SK-N-SH (cell line): ENCODE measurements around the gene TMCO6. TPM values are rescaled to one million over a fixed set of nuclear protein-coding genes. Genes with fewer than 3 reads are reported as not detected.

ENCODE experiments used
- CTCF ChIA-PET: fragments of 300-600, 350-600 bp; formaldehyde crosslinking; extraction: SDS; loops from one replicate; lab custom pipeline; 2021; lab: Yijun Ruan, JAX
- POLR2A ChIA-PET: fragments of 350-600 bp; sonication (Branson Sonifier 250); formaldehyde crosslinking; extraction: SDS; loops from one replicate; lab custom pipeline; 2020; ENCODE audit warnings: antibody characterized with exemption, inconsistent platforms; lab: Yijun Ruan, JAX
- DNase-seq: peaks from one replicate; pipeline ENCODE4 v3.0.0; 2012
- H2AFZ ChIP-seq: fragments of 200-600 bp; sonication (generic); 2 replicates; pipeline ENCODE4 v1.8.1; 2016; ENCODE audit warnings: antibody characterized with exemption, mild to moderate bottlenecking, low read depth
- H3F3A ChIP-seq: fragments of 200-600 bp; sonication (generic); replicated peaks from 2 replicates; pipeline ENCODE3; 2016; ENCODE audit warnings: antibody characterized with exemption, mild to moderate bottlenecking; ENCODE audit not compliant: insufficient read depth
- H3K27ac ChIP-seq, 2 experiments: fragments of 200-500 bp in 1 of 2; fragments of 200-600 bp in 1 of 2; sonication (Bioruptor generic) in 1 of 2; sonication (generic), shearing (Covaris generic) in 1 of 2; 2 replicates each; pipeline versions ENCODE4 v1.5.1 to v1.6.1; 2014 to 2016; ENCODE audit warnings: low read depth in 2 of 2, inconsistent platforms in 1 of 2, low read length in 1 of 2, mild to moderate bottlenecking in 1 of 2, mixed read lengths in 1 of 2
- H3K27me3 ChIP-seq: fragments of 200-600 bp; sonication (generic), shearing (Covaris generic); 2 replicates; pipeline ENCODE4 v1.6.1; 2016; ENCODE audit warnings: mixed run types; ENCODE audit not compliant: insufficient read depth
- H3K36me3 ChIP-seq, 2 experiments: fragments of 200-500 bp in 1 of 2; fragments of 200-600 bp in 1 of 2; sonication (Bioruptor generic) in 1 of 2; sonication (generic) in 1 of 2; replicated peaks in 1 of 2; 2 replicates each; pipeline versions ENCODE3 to v1.5.1; 2014 to 2016; ENCODE audit warnings: low read length in 1 of 2, mild to moderate bottlenecking in 1 of 2; ENCODE audit not compliant: insufficient read depth in 2 of 2, control insufficient read depth in 1 of 2
- H3K4me1 ChIP-seq, 2 experiments: fragments of 200-500 bp in 1 of 2; fragments of 200-600 bp in 1 of 2; sonication (Bioruptor generic) in 1 of 2; sonication (generic), shearing (Covaris generic) in 1 of 2; 2 replicates each; pipeline versions ENCODE4 v1.5.1 to v1.6.1; 2014 to 2016; ENCODE audit warnings: low read depth in 1 of 2, low read length in 1 of 2, mixed run types in 1 of 2; ENCODE audit not compliant: insufficient read depth in 2 of 2, control insufficient read depth in 1 of 2
- H3K4me2 ChIP-seq: fragments of 200-600 bp; sonication (generic), shearing (Covaris generic); 2 replicates; pipeline ENCODE4 v1.6.1; 2017; ENCODE audit warnings: mixed run types
- H3K4me3 ChIP-seq, 2 experiments: fragments of 200-500 bp in 1 of 2; fragments of 200-600 bp in 1 of 2; sonication (Bioruptor generic) in 1 of 2; sonication (generic), shearing (Covaris generic) in 1 of 2; 2 replicates each; pipeline versions ENCODE4 v1.5.1 to v1.8.1; 2014 to 2016; ENCODE audit warnings: low read depth in 2 of 2, inconsistent platforms in 1 of 2, low read length in 1 of 2, mild to moderate bottlenecking in 1 of 2, mixed read lengths in 1 of 2, moderate library complexity in 1 of 2
- H3K79me2 ChIP-seq: fragments of 200-600 bp; sonication (generic); 2 replicates; pipeline ENCODE4 v1.8.1; 2017; ENCODE audit warnings: mild to moderate bottlenecking; ENCODE audit not compliant: insufficient read depth
- H3K9ac ChIP-seq: fragments of 200-600 bp; sonication (generic); 2 replicates; pipeline ENCODE4 v1.6.1; 2017; ENCODE audit warnings: mixed run types
- H3K9me2 ChIP-seq: fragments of 200-600 bp; sonication (generic); 2 replicates; pipeline ENCODE4 v1.6.1; 2017; ENCODE audit warnings: mixed run types
- H3K9me3 ChIP-seq: fragments of 200-600 bp; sonication (generic); 2 replicates; pipeline ENCODE4 v1.6.1; 2017; ENCODE audit warnings: mixed run types, mild to moderate bottlenecking, moderate library complexity
- H4K20me1 ChIP-seq: fragments of 200-600 bp; sonication (generic); 2 replicates; pipeline ENCODE4 v1.6.1; 2017; ENCODE audit warnings: mild to moderate bottlenecking, mixed run types; ENCODE audit not compliant: insufficient read depth
- CTCF ChIP-seq: fragments of 200-600 bp; sonication (generic); IDR thresholded peaks from 2 replicates; pipeline ENCODE4 v1.6.1; 2017; ENCODE audit warnings: antibody characterized with exemption, mild to moderate bottlenecking, moderate library complexity
- FOXJ3 ChIP-seq: sonication (generic); formaldehyde crosslinking; IDR thresholded peaks from 2 replicates; pipeline ENCODE4 v1.5.1; 2020; ENCODE audit warnings: mild to moderate bottlenecking, missing genetic modification reagents
- FOXM1 ChIP-seq: IDR thresholded peaks from 2 replicates; pipeline ENCODE4 v1.4.0; 2012; ENCODE audit warnings: low read depth, mild to moderate bottlenecking
- GABPA ChIP-seq: IDR thresholded peaks from 2 replicates; pipeline ENCODE4 v1.4.0; 2012; ENCODE audit warnings: low read depth, mild to moderate bottlenecking
- GATA2 ChIP-seq: sonication (generic); formaldehyde crosslinking; IDR thresholded peaks from 2 replicates; pipeline ENCODE4 v1.5.0; 2020; ENCODE audit warnings: mild to moderate bottlenecking, missing genetic modification reagents
- JUND ChIP-seq: IDR thresholded peaks from 2 replicates; pipeline ENCODE4 v1.4.0; 2012
- MAX ChIP-seq: IDR thresholded peaks from 2 replicates; pipeline ENCODE4 v1.4.0; 2012; ENCODE audit warnings: low read depth
- MEF2A ChIP-seq: IDR thresholded peaks from 2 replicates; pipeline ENCODE4 v1.4.0; 2012; ENCODE audit warnings: low read depth, borderline replicate concordance
- MXI1 ChIP-seq: IDR thresholded peaks from 2 replicates; pipeline ENCODE4 v1.6.1; 2012; ENCODE audit warnings: mild to moderate bottlenecking, low read depth, low read length, improper control_type of control experiment
- NFIC ChIP-seq: IDR thresholded peaks from 2 replicates; pipeline ENCODE4 v1.4.0; 2012; ENCODE audit warnings: borderline replicate concordance
- POLR2AphosphoS5 ChIP-seq: IDR thresholded peaks from 2 replicates; pipeline ENCODE4 v1.6.1; 2012; ENCODE audit warnings: low read depth, low read length
- RCOR1 ChIP-seq: fragments of 150-350 bp; IDR thresholded peaks from 2 replicates; pipeline ENCODE4 v1.6.1; 2017; ENCODE audit warnings: antibody characterized with exemption, low read length
- RFX5 ChIP-seq: IDR thresholded peaks from 2 replicates; pipeline ENCODE4 v1.6.1; 2012; ENCODE audit warnings: mild to moderate bottlenecking, improper control_type of control experiment, low read length
- SMC3 ChIP-seq: IDR thresholded peaks from 2 replicates; pipeline ENCODE4 v1.6.1; 2012; ENCODE audit warnings: low read depth, low read length, improper control_type of control experiment
- TCF12 ChIP-seq: IDR thresholded peaks from 2 replicates; pipeline ENCODE4 v1.4.0; 2012
- WGBS: methylation state at CpG from one replicate; pipeline ENCODE4 v1.1.6; 2017; ENCODE audit warnings: low lambda C conversion rate; 5-methylcytosine and 5-hydroxymethylcytosine counted together
- polyA plus RNA-seq, 3 experiments: library from polyadenylated mRNA; depleted of rRNA; stranded (reverse); fragments of >200 nt; gene quantifications; 2 replicates each; pipeline ENCODE4 v1.2.3, GENCODE V29; 2012
- TF ChIP-seq, protein P1 (sequence below): IDR thresholded peaks from 2 replicates; pipeline ENCODE4 v1.4.0; 2012; ENCODE audit warnings: low read depth, borderline replicate concordance
- TF ChIP-seq, protein P2 (sequence below): IDR thresholded peaks from 2 replicates; pipeline ENCODE4 v1.6.1; 2012; ENCODE audit warnings: mild to moderate bottlenecking, low read depth, low read length, moderate library complexity

The TMCO6 gene
- polyA plus RNA-seq, 1 of the 3 experiments (the other 2 are of a cell fraction) = 27.7 TPM

DNA sequence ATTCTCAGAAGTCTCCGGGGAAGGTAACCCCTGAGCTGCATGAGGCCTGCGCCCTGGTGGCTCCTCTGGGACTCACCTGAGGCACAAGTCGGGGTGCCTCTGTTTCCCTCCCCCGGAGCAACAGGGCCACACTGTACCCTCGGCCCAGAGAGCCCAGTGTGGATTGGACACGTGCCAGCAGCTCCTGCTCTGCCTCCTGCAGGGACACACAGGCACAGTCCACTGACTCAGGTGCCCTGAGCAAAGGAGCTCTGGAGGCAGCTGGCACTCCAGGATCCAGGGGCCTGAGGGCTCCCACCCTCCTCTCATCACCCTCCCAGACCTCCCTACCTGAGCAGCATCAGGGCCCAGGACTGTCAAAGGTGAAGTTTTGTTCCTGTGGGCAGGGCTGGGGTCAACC is 45.1 kb upstream of the TMCO6 start (continued):
- no peak for TF ChIP-seq MAX
- no peak for TF ChIP-seq JUND
- TF ChIP-seq GABPA = no peak
- TF ChIP-seq, protein P1, sequence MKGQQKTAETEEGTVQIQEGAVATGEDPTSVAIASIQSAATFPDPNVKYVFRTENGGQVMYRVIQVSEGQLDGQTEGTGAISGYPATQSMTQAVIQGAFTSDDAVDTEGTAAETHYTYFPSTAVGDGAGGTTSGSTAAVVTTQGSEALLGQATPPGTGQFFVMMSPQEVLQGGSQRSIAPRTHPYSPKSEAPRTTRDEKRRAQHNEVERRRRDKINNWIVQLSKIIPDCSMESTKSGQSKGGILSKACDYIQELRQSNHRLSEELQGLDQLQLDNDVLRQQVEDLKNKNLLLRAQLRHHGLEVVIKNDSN = no peak
- TF ChIP-seq, protein P2, sequence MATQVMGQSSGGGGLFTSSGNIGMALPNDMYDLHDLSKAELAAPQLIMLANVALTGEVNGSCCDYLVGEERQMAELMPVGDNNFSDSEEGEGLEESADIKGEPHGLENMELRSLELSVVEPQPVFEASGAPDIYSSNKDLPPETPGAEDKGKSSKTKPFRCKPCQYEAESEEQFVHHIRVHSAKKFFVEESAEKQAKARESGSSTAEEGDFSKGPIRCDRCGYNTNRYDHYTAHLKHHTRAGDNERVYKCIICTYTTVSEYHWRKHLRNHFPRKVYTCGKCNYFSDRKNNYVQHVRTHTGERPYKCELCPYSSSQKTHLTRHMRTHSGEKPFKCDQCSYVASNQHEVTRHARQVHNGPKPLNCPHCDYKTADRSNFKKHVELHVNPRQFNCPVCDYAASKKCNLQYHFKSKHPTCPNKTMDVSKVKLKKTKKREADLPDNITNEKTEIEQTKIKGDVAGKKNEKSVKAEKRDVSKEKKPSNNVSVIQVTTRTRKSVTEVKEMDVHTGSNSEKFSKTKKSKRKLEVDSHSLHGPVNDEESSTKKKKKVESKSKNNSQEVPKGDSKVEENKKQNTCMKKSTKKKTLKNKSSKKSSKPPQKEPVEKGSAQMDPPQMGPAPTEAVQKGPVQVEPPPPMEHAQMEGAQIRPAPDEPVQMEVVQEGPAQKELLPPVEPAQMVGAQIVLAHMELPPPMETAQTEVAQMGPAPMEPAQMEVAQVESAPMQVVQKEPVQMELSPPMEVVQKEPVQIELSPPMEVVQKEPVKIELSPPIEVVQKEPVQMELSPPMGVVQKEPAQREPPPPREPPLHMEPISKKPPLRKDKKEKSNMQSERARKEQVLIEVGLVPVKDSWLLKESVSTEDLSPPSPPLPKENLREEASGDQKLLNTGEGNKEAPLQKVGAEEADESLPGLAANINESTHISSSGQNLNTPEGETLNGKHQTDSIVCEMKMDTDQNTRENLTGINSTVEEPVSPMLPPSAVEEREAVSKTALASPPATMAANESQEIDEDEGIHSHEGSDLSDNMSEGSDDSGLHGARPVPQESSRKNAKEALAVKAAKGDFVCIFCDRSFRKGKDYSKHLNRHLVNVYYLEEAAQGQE = no peak
- TF ChIP-seq, all 33 proteins: peak for 0

GRCh38 chr5:140595538-140596300 is 43.5 kb upstream of the TMCO6 start:
- no peaks in the 10 kb centered on the region for H3K79me2 ChIP-seq
- H3K36me3 ChIP-seq = no peaks in the 10 kb centered on the region
- TF ChIP-seq RFX5 (no peak), POLR2AphosphoS5 (no peak), SMC3 (no peak), RCOR1 (no peak), MAX (no peak), CTCF (no peak), MEF2A (no peak), JUND (no peak), MXI1 (no peak), FOXJ3 (no peak), GABPA (no peak), NFIC (no peak), FOXM1 (no peak), GATA2 (no peak), TCF12 (no peak)
- TF ChIP-seq, protein P2 = no peak
- 53% methylated on average over 5 of the region's 5 CpGs for WGBS
- CTCF ChIA-PET = interaction anchor here (1.7 kb wide), 1 partner anchor 51 kb away, joined by 4 read pairs; no protein-coding TSS in a partner anchor
- POLR2A ChIA-PET = no interaction called here
- no peaks in the 10 kb centered on the region for H3K9me3 ChIP-seq
- no peaks in the 10 kb centered on the region for H3K27me3 ChIP-seq
- no peak overlapping the region for H3K4me2 ChIP-seq
- no peak overlapping the region for H3K4me3 ChIP-seq
- H3F3A ChIP-seq = no peaks in the 10 kb centered on the region
- H3K9me2 ChIP-seq = no peaks in the 10 kb centered on the region
- peaks cover 0 to 3% of the 10 kb centered on the region in 2 experiments; a peak in 1 of 4 replicates for H3K4me1 ChIP-seq
- no peak overlapping the region for H3K9ac ChIP-seq
- no peak overlapping the region; the same call in 1 of the 2 replicates for H2AFZ ChIP-seq
- H4K20me1 ChIP-seq = no peaks in the 10 kb centered on the region
- no peak overlapping the region for H3K27ac ChIP-seq
- no peak for DNase-seq
